ENCODE results near the gene UBE2D3.

The UBE2D3 gene

DNA sequence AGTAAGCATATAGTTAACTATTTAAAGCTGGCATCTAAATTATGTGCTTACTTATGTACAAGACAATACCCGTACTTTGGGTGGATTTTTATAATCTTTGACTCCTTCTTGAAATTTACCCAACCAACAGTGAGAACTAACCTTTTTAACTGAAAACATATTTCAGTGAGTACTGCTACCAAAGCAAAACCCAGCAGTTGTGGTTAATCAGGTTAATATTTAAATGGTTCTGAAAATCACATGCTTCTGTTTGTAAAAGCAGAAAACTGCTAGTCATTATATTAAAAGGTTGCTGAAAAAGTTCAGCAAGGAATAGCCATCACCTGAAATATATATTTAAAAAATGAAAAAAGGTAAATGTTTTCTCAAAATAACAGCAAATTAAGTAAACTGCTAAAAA lies 20.0 kb downstream of the UBE2D3 start:
- in situ Hi-C loops (cut with HindIII; ENCODE audit: low sequenced_read_pairs), result no loop called here
- H3K4me3 ChIP-seq (ENCODE audit: low read depth, low read length), result no peak overlapping the region
- no peak for DNase-seq (ENCODE audit: low read depth, low spot score)
- TF ChIP-seq, protein P1, sequence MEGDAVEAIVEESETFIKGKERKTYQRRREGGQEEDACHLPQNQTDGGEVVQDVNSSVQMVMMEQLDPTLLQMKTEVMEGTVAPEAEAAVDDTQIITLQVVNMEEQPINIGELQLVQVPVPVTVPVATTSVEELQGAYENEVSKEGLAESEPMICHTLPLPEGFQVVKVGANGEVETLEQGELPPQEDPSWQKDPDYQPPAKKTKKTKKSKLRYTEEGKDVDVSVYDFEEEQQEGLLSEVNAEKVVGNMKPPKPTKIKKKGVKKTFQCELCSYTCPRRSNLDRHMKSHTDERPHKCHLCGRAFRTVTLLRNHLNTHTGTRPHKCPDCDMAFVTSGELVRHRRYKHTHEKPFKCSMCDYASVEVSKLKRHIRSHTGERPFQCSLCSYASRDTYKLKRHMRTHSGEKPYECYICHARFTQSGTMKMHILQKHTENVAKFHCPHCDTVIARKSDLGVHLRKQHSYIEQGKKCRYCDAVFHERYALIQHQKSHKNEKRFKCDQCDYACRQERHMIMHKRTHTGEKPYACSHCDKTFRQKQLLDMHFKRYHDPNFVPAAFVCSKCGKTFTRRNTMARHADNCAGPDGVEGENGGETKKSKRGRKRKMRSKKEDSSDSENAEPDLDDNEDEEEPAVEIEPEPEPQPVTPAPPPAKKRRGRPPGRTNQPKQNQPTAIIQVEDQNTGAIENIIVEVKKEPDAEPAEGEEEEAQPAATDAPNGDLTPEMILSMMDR (IDR thresholded peaks at IDR 0.05; ENCODE audit: low read depth, low read length), result no peak

DNA sequence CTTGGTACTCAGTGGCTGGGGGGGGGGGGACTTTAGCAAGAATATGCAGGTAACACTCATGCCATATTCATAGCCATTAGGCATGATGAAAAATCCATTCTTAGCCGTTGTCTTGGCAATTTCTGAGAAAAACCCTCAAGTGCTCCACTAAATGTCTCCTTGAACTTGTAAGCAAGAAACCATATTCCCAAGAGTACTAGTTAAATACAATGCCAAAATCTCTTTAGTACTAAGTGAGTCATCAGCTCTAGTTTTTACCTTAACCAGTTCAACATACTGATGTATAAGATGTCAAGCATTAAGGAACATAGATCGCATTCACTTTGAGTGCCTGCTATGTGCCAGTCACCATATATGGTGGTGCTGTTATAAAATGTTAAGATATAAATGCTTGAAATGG lies 27.5 kb downstream of the UBE2D3 start:
- peak; percentile 44 for DNase-seq (ENCODE audit: low read depth, low spot score)
- no peak overlapping the region for H3K4me3 ChIP-seq (ENCODE audit: low read depth, low read length)
- TF ChIP-seq, protein P1 (IDR thresholded peaks at IDR 0.05; ENCODE audit: low read depth, low read length), result no peak
- in situ Hi-C loops (cut with HindIII; ENCODE audit: low sequenced_read_pairs), result no loop called here

DNA sequence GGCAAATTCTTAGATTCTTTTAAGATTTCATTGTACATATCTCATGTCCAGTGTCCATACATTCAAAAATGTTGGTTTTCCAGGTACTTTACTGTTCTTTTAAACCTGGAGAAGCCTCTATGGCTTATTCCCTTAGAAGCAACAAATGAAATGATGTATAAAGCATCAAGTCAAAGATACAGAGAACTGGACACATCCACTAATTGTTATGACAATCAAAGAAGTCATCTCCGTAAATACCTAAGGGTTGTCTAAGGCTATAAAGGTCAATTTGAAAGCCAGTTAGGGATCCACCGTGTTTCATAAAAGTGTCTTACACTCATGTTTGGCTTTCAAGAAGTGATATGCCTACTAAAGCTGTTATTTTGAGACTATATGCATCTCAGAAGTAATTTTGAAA lies 32.4 kb downstream of the UBE2D3 start:
- H3K4me3 ChIP-seq (ENCODE audit: low read depth, low read length), result no peak overlapping the region
- TF ChIP-seq, protein P1 (IDR thresholded peaks at IDR 0.05; ENCODE audit: low read depth, low read length), result no peak
- in situ Hi-C loops (cut with HindIII; ENCODE audit: low sequenced_read_pairs), result no loop called here
- no peak for DNase-seq (ENCODE audit: low read depth, low spot score)

- no peak overlapping the region for H3K4me3 ChIP-seq (ENCODE audit: low read depth, low read length)
- in situ Hi-C loops (cut with HindIII; ENCODE audit: low sequenced_read_pairs), result no loop called here
- no peak for DNase-seq (ENCODE audit: low read depth, low spot score)
- TF ChIP-seq, protein P1 (IDR thresholded peaks at IDR 0.05; ENCODE audit: low read depth, low read length), result no peak
Observed at GRCh38 chr4:102792361-102792936, 34.9 kb downstream of the UBE2D3 start.

DNA sequence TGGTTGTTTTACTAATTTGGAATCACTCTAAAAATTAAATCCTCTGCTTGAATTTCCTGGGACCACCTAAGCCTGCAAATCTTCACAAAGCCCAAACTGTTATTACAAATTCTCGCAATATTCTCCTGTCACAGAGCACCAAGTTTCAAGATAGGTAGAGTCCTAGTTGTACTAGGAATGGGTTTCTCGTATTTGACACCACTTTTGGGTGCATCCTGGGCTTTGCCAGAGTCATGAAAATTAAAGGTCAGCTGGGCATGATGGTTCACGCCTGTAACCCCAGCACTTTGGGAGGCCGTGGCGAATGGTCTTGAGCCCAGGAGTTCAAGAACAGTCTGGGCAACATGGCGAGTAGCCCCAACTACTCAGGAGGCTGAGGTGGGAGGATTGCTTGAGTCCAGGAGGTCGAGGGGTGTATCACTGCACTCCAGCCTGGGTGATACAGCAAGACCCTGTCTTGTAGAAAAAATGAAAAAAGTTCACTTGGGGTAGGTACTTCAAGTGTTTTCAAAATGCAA lies 36.0 kb downstream of the UBE2D3 start:
- in situ Hi-C loops (cut with HindIII; ENCODE audit: low sequenced_read_pairs), result no loop called here
- DNase-seq (ENCODE audit: low read depth, low spot score), result no peak
- TF ChIP-seq, protein P1 (IDR thresholded peaks at IDR 0.05; ENCODE audit: low read depth, low read length), result no peak
- no peak overlapping the region for H3K4me3 ChIP-seq (ENCODE audit: low read depth, low read length)

DNA sequence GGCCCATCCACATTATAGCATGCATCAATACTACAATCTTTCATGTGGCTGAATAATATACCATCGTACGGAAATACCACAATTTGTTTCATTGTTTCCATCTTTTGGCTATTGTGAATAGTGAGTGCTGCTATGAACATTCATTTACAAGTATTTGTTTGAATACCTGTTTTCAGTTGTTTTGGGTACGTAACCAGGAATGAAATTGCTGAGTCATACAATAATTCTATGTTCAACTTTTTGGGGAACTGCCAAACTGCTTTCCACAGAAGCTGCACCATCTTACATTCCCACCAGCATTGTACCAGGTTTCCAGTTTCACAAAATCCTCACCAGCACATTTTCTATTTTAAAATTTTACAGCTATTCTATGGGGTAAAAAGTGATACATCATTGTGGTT lies 38.0 kb downstream of the UBE2D3 start:
- in situ Hi-C loops (cut with HindIII; ENCODE audit: low sequenced_read_pairs), result no loop called here
- peak; percentile 78 for DNase-seq (ENCODE audit: low read depth, low spot score)

More for the DNA sequence above, 38.0 kb downstream of the UBE2D3 start:
- TF ChIP-seq, protein P1 (IDR thresholded peaks at IDR 0.05; ENCODE audit: low read depth, low read length), result no peak
- no peak overlapping the region for H3K4me3 ChIP-seq (ENCODE audit: low read depth, low read length)
